H1 (cell line): ENCODE results near the gene ENOX2. TPM values are rescaled to one million over a fixed set of nuclear protein-coding genes. Genes with fewer than 3 reads are reported as not detected.

ENCODE experiments used
- CTCF ChIA-PET: fragments of 300-600 bp; sonication (Branson Sonifier 250); formaldehyde crosslinking; loops from one replicate; lab custom pipeline; 2021; ENCODE audit not compliant: partially characterized antibody; lab: Charles Lee
- POLR2A ChIA-PET: fragments of 300-600 bp; sonication (Branson Sonifier 250); formaldehyde crosslinking; loops from one replicate; lab custom pipeline; 2021; ENCODE audit warnings: inconsistent platforms; ENCODE audit not compliant: partially characterized antibody; lab: Charles Lee
- DNase-seq, 2 experiments: peaks; one replicate each; pipeline versions ENCODE4 v3.0.0 to v3.0.0-alpha.2; 2010 to 2022; ENCODE audit warnings: low spot score in 2 of 2, low read depth in 1 of 2, mixed read lengths in 1 of 2
- FAIRE-seq: peaks from 2 replicates; lab custom pipeline; 2011; peaks lifted over from hg19 to GRCh38; lab: Jason Lieb, UNC
- H2AFZ ChIP-seq: 2 replicates; pipeline ENCODE4 v1.8.1; 2012; ENCODE audit warnings: low read length, inconsistent platforms
- H2AK5ac ChIP-seq: 2 replicates; pipeline ENCODE4 v1.6.1; 2013; ENCODE audit warnings: low read depth, low read length
- H2BK120ac ChIP-seq: replicated peaks from 2 replicates; pipeline ENCODE3; 2013; ENCODE audit warnings: low read depth, low read length, inconsistent platforms
- H2BK12ac ChIP-seq: 2 replicates; pipeline ENCODE4 v1.6.1; 2013; ENCODE audit warnings: low read depth, low read length
- H2BK15ac ChIP-seq: 2 replicates; pipeline ENCODE4 v1.6.1; 2013; ENCODE audit warnings: low read length
- H2BK20ac ChIP-seq: 2 replicates; pipeline ENCODE4 v1.6.1; 2013; ENCODE audit warnings: low read length
- H2BK5ac ChIP-seq: 2 replicates; pipeline ENCODE4 v1.6.1; 2013; ENCODE audit warnings: low read depth, low read length
- H3K14ac ChIP-seq: 2 replicates; pipeline ENCODE4 v1.6.1; 2013; ENCODE audit warnings: inconsistent platforms; ENCODE audit not compliant: insufficient read length
- H3K18ac ChIP-seq: 2 replicates; pipeline ENCODE4 v1.6.1; 2013; ENCODE audit warnings: low read length; ENCODE audit errors: extremely low read depth
- H3K23ac ChIP-seq: 2 replicates; pipeline ENCODE4 v1.6.1; 2013; ENCODE audit warnings: inconsistent platforms; ENCODE audit not compliant: insufficient read length
- H3K23me2 ChIP-seq: 2 replicates; pipeline ENCODE4 v1.6.1; 2013; ENCODE audit warnings: low read depth, low read length
- H3K27ac ChIP-seq: 2 replicates; pipeline ENCODE4 v1.6.1; 2011; ENCODE audit warnings: low read depth, low read length, inconsistent platforms
- H3K27me3 ChIP-seq, 4 experiments: replicated peaks in 1 of 4; 1 replicate in 1 of 4; 2 replicates in 3 of 4; pipeline versions ENCODE4 v1.6.1 to v1.8.1; 2011 to 2013; ENCODE audit warnings: low read length in 3 of 4, mild to moderate bottlenecking in 3 of 4, inconsistent platforms in 2 of 4, mixed read lengths in 2 of 4, moderate library complexity in 1 of 4; ENCODE audit not compliant: control insufficient read depth in 3 of 4, insufficient read depth in 3 of 4; ENCODE audit errors: extremely low read depth in 1 of 4
- H3K36me3 ChIP-seq, 4 experiments: 2 replicates each; pipeline versions ENCODE4 v1.6.1 to v1.8.1; 2011 to 2013; ENCODE audit warnings: mild to moderate bottlenecking in 4 of 4, low read length in 3 of 4, moderate library complexity in 2 of 4, control low read depth in 1 of 4, inconsistent platforms in 1 of 4; ENCODE audit not compliant: insufficient read depth in 4 of 4, control insufficient read depth in 2 of 4
- H3K4ac ChIP-seq: replicated peaks from 2 replicates; pipeline ENCODE3; 2013; ENCODE audit warnings: low read length, low read depth, mixed read lengths, inconsistent platforms; ENCODE audit not compliant: insufficient read length
- H3K4me1 ChIP-seq, 4 experiments: replicated peaks in 1 of 4; 1 replicate in 1 of 4; 2 replicates in 3 of 4; pipeline versions ENCODE4 v1.6.1 to v1.8.1; 2011 to 2013; ENCODE audit warnings: low read length in 3 of 4, inconsistent platforms in 2 of 4, mixed read lengths in 1 of 4; ENCODE audit not compliant: insufficient read depth in 4 of 4, control insufficient read depth in 3 of 4
- H3K4me2 ChIP-seq, 2 experiments: 2 replicates each; pipeline versions ENCODE4 v1.6.1 to v1.8.1; 2011 to 2013; ENCODE audit warnings: low read depth in 2 of 2, low read length in 2 of 2, control low read depth in 1 of 2, inconsistent platforms in 1 of 2, mild to moderate bottlenecking in 1 of 2; ENCODE audit not compliant: insufficient read depth in 1 of 2
- H3K4me3 ChIP-seq, 4 experiments: fragments of 200-600, 300-600 bp in 1 of 4; sonication (generic), shearing (Covaris generic), sonication (Bioruptor Twin) in 1 of 4; 2 replicates each; pipeline versions ENCODE4 v1.5.1 to v1.8.1; 2011 to 2016; ENCODE audit warnings: low read length in 4 of 4, low read depth in 3 of 4, control low read depth in 2 of 4, inconsistent platforms in 2 of 4, mild to moderate bottlenecking in 2 of 4, mixed read lengths in 1 of 4, moderate library complexity in 1 of 4; ENCODE audit not compliant: insufficient read depth in 2 of 4; ENCODE audit errors: extremely low read depth in 1 of 4
- H3K56ac ChIP-seq: replicated peaks from 2 replicates; pipeline ENCODE3; 2013; ENCODE audit warnings: low read depth, mild to moderate bottlenecking, mixed read lengths, low read length, inconsistent platforms; ENCODE audit not compliant: insufficient read length
- H3K79me1 ChIP-seq: 2 replicates; pipeline ENCODE4 v1.6.1; 2013; ENCODE audit warnings: low read depth, low read length, control low read depth
- H3K79me2 ChIP-seq, 2 experiments: 2 replicates each; pipeline versions ENCODE4 v1.6.1 to v1.8.1; 2012 to 2013; ENCODE audit warnings: low read length in 2 of 2, mild to moderate bottlenecking in 2 of 2, inconsistent platforms in 1 of 2; ENCODE audit not compliant: insufficient read depth in 2 of 2, control insufficient read depth in 1 of 2
- H3K9ac ChIP-seq, 4 experiments: replicated peaks in 1 of 4; 1 replicate in 1 of 4; 2 replicates in 3 of 4; pipeline versions ENCODE4 v1.6.1 to v1.8.1; 2011 to 2013; ENCODE audit warnings: low read depth in 3 of 4, low read length in 3 of 4, control low read depth in 2 of 4, mild to moderate bottlenecking in 2 of 4, moderate library complexity in 2 of 4, inconsistent platforms in 1 of 4; ENCODE audit errors: extremely low read depth in 1 of 4
- H3K9me3 ChIP-seq, 2 experiments: 2 replicates each; pipeline versions ENCODE4 v1.6.1 to v1.8.1; 2012 to 2013; ENCODE audit warnings: mild to moderate bottlenecking in 2 of 2, moderate library complexity in 2 of 2, control low read depth in 1 of 2, inconsistent platforms in 1 of 2, low read depth in 1 of 2, low read length in 1 of 2, mixed read lengths in 1 of 2; ENCODE audit not compliant: insufficient read depth in 2 of 2
- H4K20me1 ChIP-seq, 2 experiments: replicated peaks in 1 of 2; 2 replicates each; pipeline versions ENCODE3 to v1.8.1; 2011 to 2013; ENCODE audit warnings: inconsistent platforms in 2 of 2, low read length in 2 of 2, mild to moderate bottlenecking in 1 of 2; ENCODE audit not compliant: insufficient read depth in 2 of 2, control insufficient read depth in 1 of 2
- H4K5ac ChIP-seq: 2 replicates; pipeline ENCODE4 v1.6.1; 2013; ENCODE audit warnings: low read length, low read depth, mixed read lengths, inconsistent platforms; ENCODE audit not compliant: insufficient read length
- H4K8ac ChIP-seq: 2 replicates; pipeline ENCODE4 v1.8.0; 2013; ENCODE audit warnings: mild to moderate bottlenecking, moderate library complexity, low read length, inconsistent platforms; ENCODE audit not compliant: insufficient read depth; ENCODE audit errors: extremely low read depth
- H4K91ac ChIP-seq: replicated peaks from 2 replicates; pipeline ENCODE3; 2013; ENCODE audit warnings: low read length, mixed read lengths, inconsistent platforms; ENCODE audit not compliant: insufficient read length
- SRF ChIP-seq: IDR thresholded peaks from 2 replicates; pipeline ENCODE4 v1.6.1; 2011; ENCODE audit warnings: mild to moderate bottlenecking, low read depth, low read length, moderate library complexity
- TCF12 ChIP-seq: IDR thresholded peaks from 2 replicates; pipeline ENCODE4 v1.6.1; 2011; ENCODE audit warnings: low read depth, mild to moderate bottlenecking, low read length
- WGBS, 2 experiments: shearing (Covaris generic) in 1 of 2; methylation state at CpG; one replicate each; pipeline versions ENCODE4 v1.1.6 to v1.1.7; 2013 to 2015; ENCODE audit warnings: low lambda C conversion rate in 2 of 2, mixed read lengths in 2 of 2, inconsistent platforms in 1 of 2, low coverage in 1 of 2, missing lambda C conversion rate in 1 of 2; ENCODE audit not compliant: insufficient replicate concordance in 2 of 2, insufficient coverage in 1 of 2, insufficient read length in 1 of 2; ENCODE audit errors: extremely low coverage in 1 of 2, missing lambda C conversion rate in 1 of 2; 5-methylcytosine and 5-hydroxymethylcytosine counted together
- polyA plus RNA-seq, 7 experiments: library from polyadenylated mRNA; depleted of rRNA in 3 of 7; stranded (reverse) in 5 of 7; unstranded in 2 of 7; fragments of >200 nt in 5 of 7; fragments of 200-250 nt in 2 of 7; gene quantifications; 1 replicate in 5 of 7; 2 replicates in 1 of 7; 4 replicates in 1 of 7; pipeline versions ENCODE4 v1.2.1 to v1.2.3, GENCODE V29; 2011 to 2013; ENCODE audit warnings: missing spikeins in 2 of 7, mixed read lengths in 2 of 7
- total RNA-seq: library from RNA; stranded (reverse); fragmentation: NEBNext Ultra II Directional; extraction: Animal tissue kit (Norgen Biotek cat#: 25700); gene quantifications from 2 replicates; pipeline ENCODE4 v1.2.1, GENCODE V29; 2021

ENOX2 gene
- total and polyA plus RNA-seq, 2 of the 8 experiments (the other 6 are each of a cell fraction or from before 2014, with no cell fraction given) = 4.5 to 12.3 TPM

DNA sequence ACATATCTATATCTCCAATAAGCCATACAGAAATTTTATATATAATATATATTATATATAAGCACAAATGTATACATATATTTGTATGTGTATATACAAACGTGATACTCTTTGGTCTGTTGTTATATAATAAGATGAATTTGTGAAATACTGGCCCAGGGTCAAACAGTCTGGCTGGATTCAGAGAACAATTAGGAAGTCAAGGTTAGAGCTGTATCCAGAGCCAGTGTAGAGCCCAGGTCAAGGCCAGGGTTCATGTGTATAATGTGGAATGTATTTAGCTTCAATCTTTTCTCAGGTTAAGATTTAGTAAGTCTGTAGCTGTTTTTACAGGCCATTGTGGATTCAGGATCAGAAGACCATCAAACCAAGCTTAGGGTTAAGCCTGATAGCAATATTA is 3.8 kb upstream of the ENOX2 start:
- no peak overlapping the region for H2AK5ac ChIP-seq
- no peak overlapping the region for H4K5ac ChIP-seq
- H4K8ac ChIP-seq = no peak overlapping the region
- no peaks in the 10 kb centered on the region for H3K36me3 ChIP-seq
- no peak overlapping the region for H2AFZ ChIP-seq
- no peak overlapping the region for H4K91ac ChIP-seq
- 93% methylated on average over 1 of the region's 1 CpG; no CpG with 5 or more reads in 1 of the 2 experiments for WGBS, 2 experiments
- no peak overlapping the region for H3K27ac ChIP-seq
- H4K20me1 ChIP-seq = no peaks in the 10 kb centered on the region
- H2BK15ac ChIP-seq = no peak overlapping the region
- H3K4ac ChIP-seq = no peak overlapping the region
- H3K56ac ChIP-seq = no peak overlapping the region
- H2BK12ac ChIP-seq = no peak overlapping the region
- H3K4me1 ChIP-seq = no peaks in the 10 kb centered on the region
- H2BK120ac ChIP-seq = no peak overlapping the region
- no peak overlapping the region for H3K18ac ChIP-seq
- H3K27me3 ChIP-seq = no peaks in the 10 kb centered on the region
- H3K14ac ChIP-seq = no peak overlapping the region
- CTCF ChIA-PET = interaction anchor here (2.3 kb wide), 1 partner anchor 10 kb away, joined by 9 read pairs; no protein-coding TSS in a partner anchor
- H3K79me1 ChIP-seq = no peaks in the 10 kb centered on the region
- no peak overlapping the region for H2BK5ac ChIP-seq
- no peak overlapping the region for H3K23ac ChIP-seq
- H3K9ac ChIP-seq = no peak overlapping the region
- H3K79me2 ChIP-seq = no peaks in the 10 kb centered on the region
- no peak overlapping the region for H3K4me3 ChIP-seq
- no peak for TF ChIP-seq SRF
- no peak for TF ChIP-seq TCF12
- no peak for FAIRE-seq
- no peak for DNase-seq
- H3K23me2 ChIP-seq = no peaks in the 10 kb centered on the region
- H2BK20ac ChIP-seq = no peak overlapping the region
- POLR2A ChIA-PET = no interaction called here
- H3K9me3 ChIP-seq = no peaks in the 10 kb centered on the region
- H3K4me2 ChIP-seq = no peak overlapping the region
